Endothelial cell of umbilical vein (primary cell): ENCODE results near the gene FDX1. TPM values are rescaled to one million over a fixed set of nuclear protein-coding genes. Genes with fewer than 3 reads are reported as not detected.
"Not testable (repeated sequence)": the region's sequence is repeated elsewhere in the genome, so short reads cannot be mapped to it uniquely, and the experiment has no call there.

ENCODE experiments used
- BruUV-seq: library from RNA; stranded (reverse); fragments of 400-500 nt; replicated peaks from 2 replicates; lab custom pipeline; 2021; lab: Mats Ljungman, UMichigan
- CTCF ChIA-PET: fragments of 300-600, 350-600 bp; sonication (Branson Sonifier 250); formaldehyde crosslinking; loops from one replicate; lab custom pipeline; 2021; ENCODE audit warnings: antibody characterized with exemption, inconsistent platforms; lab: Charles Lee
- POLR2A ChIA-PET: fragments of 300-600, 350-600 bp; sonication (Branson Sonifier 250); formaldehyde crosslinking; loops from one replicate; lab custom pipeline; 2021; ENCODE audit warnings: antibody characterized with exemption, inconsistent platforms; lab: Charles Lee
- DNase-seq: peaks from one replicate; pipeline ENCODE4 v3.0.0-alpha.2; 2011; ENCODE audit warnings: low read depth, low spot score
- FAIRE-seq: peaks from 2 replicates; lab custom pipeline; 2011; peaks lifted over from hg19 to GRCh38; lab: Jason Lieb, UNC
- H2AFZ ChIP-seq: 2 replicates; pipeline ENCODE4 v1.6.0; 2012; ENCODE audit warnings: low read depth, low read length, control low read depth, inconsistent platforms
- H3K27ac ChIP-seq: 2 replicates; pipeline ENCODE4 v1.5.1; 2011; ENCODE audit warnings: low read depth, mild to moderate bottlenecking, control low read depth, low read length, moderate library complexity; ENCODE audit not compliant: insufficient read depth
- H3K27me3 ChIP-seq, 2 experiments: 2 replicates each; pipeline versions ENCODE4 v1.6.0 to v1.6.1; 2011; ENCODE audit warnings: low read length in 2 of 2, mixed read lengths in 1 of 2; ENCODE audit not compliant: control insufficient read depth in 2 of 2, insufficient read depth in 2 of 2
- H3K36me3 ChIP-seq, 2 experiments: 2 replicates in 1 of 2; 3 replicates in 1 of 2; pipeline ENCODE4 v1.5.1; 2011; ENCODE audit warnings: low read length in 2 of 2, mild to moderate bottlenecking in 1 of 2, moderate library complexity in 1 of 2; ENCODE audit not compliant: control insufficient read depth in 2 of 2, insufficient read depth in 2 of 2; ENCODE audit errors: extremely low read depth in 1 of 2
- H3K4me1 ChIP-seq: 3 replicates; pipeline ENCODE4 v1.5.1; 2011; ENCODE audit warnings: mild to moderate bottlenecking, low read length; ENCODE audit not compliant: control insufficient read depth, insufficient read depth; ENCODE audit errors: extremely low read depth
- H3K4me2 ChIP-seq: 2 replicates; pipeline ENCODE4 v1.6.1; 2011; ENCODE audit warnings: low read length, control low read depth, mixed read lengths; ENCODE audit not compliant: insufficient read depth
- H3K4me3 ChIP-seq, 3 experiments: fragments of 200-600 bp in 1 of 3; sonication (generic), shearing (Covaris generic) in 1 of 3; replicated peaks in 1 of 3; 2 replicates each; pipeline ENCODE4 v1.5.1; 2011 to 2016; ENCODE audit warnings: control low read depth in 3 of 3, low read length in 3 of 3, mild to moderate bottlenecking in 2 of 3, inconsistent platforms in 1 of 3, low read depth in 1 of 3, moderate library complexity in 1 of 3; ENCODE audit not compliant: insufficient read depth in 1 of 3
- H3K79me2 ChIP-seq: 2 replicates; pipeline ENCODE4 v1.6.0; 2012; ENCODE audit warnings: low read length, inconsistent platforms; ENCODE audit not compliant: control insufficient read depth, insufficient read depth
- H3K9ac ChIP-seq: replicated peaks from 2 replicates; pipeline ENCODE3; 2011; ENCODE audit warnings: low read length, control low read depth; ENCODE audit not compliant: insufficient read depth; ENCODE audit errors: extremely low read depth
- H3K9me1 ChIP-seq: replicated peaks from 3 replicates; pipeline ENCODE4 v1.6.0; 2011; ENCODE audit warnings: mild to moderate bottlenecking, low read length; ENCODE audit not compliant: control insufficient read depth, insufficient read depth; ENCODE audit errors: extremely low read depth
- H3K9me3 ChIP-seq: replicated peaks from 2 replicates; pipeline ENCODE4 v1.5.1; 2012; ENCODE audit warnings: low read length, inconsistent platforms; ENCODE audit not compliant: control insufficient read depth, insufficient read depth
- H4K20me1 ChIP-seq: replicated peaks from 2 replicates; pipeline ENCODE3; 2011; ENCODE audit warnings: mild to moderate bottlenecking, low read length; ENCODE audit not compliant: control insufficient read depth, insufficient read depth; ENCODE audit errors: extremely low read depth
- MYC ChIP-seq: IDR thresholded peaks from one replicate; pipeline ENCODE4 v1.6.1; 2011; ENCODE audit warnings: mild to moderate bottlenecking, low read depth, low read length
- POLR2AphosphoS5 ChIP-seq: IDR thresholded peaks from 2 replicates; pipeline ENCODE4 v1.6.1; 2012; ENCODE audit warnings: low read depth, mild to moderate bottlenecking, control low read depth, low read length, moderate library complexity; ENCODE audit not compliant: insufficient read depth
- dilution Hi-C: fragments of 300-500 bp; cut with MboI; formaldehyde crosslinking; loops from one replicate; pipeline ENCODE4 v1.15.0; 2019; ENCODE audit warnings: low sequenced_read_pairs; ENCODE audit not compliant: extremely low pct_ligation_motif_present
- intact Hi-C: fragments of 100-400 bp; cut with micrococcal nuclease; formaldehyde crosslinking; loops from one replicate; pipeline ENCODE4 v1.10.0; 2022
- polyA plus RNA-seq, 4 experiments: library from polyadenylated mRNA; depleted of rRNA in 3 of 4; stranded (reverse) in 3 of 4; unstranded in 1 of 4; fragments of >200 nt; gene quantifications; 2 replicates each; pipeline versions ENCODE4 v1.2.1 to v1.2.3, GENCODE V29; 2011 to 2012; ENCODE audit warnings: missing spikeins in 1 of 4
- total RNA-seq: library from RNA; stranded (reverse); gene quantifications from 2 replicates; pipeline ENCODE4 v1.2.3, GENCODE V29; 2021

FDX1 gene
- total and polyA plus RNA-seq, 2 donors (not counting 3 experiments of a cell fraction or from before 2014, with no cell fraction given), result 4.7 to 11.0 TPM

DNA sequence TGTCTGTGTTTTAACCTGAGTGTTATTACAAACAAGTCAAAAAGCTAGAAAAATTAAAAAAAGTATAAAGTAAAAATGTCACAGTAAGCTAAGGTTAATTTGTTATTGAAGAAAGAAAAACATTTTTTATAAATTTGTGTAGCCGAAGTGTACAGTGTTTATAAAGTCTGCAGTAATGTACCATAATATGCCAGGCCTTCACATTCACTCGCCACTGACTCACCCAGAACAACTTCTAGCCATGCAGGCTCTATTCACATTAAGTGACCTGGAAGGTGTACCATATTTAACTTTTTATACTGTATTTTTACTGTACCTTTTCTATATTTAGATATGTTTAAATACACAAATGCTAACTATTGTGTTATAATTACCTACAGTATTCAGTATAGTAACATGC lies 14.7 kb upstream of the FDX1 start:
- H3K4me1 ChIP-seq, result no peaks in the 10 kb centered on the region
- no TSS peak for BruUV-seq
- CTCF ChIA-PET, result interaction anchor here (0.9 to 1.5 kb wide), 2 partner anchors 9 to 214 kb away, joined by 3 to 5 read pairs; no protein-coding TSS in a partner anchor

DNA sequence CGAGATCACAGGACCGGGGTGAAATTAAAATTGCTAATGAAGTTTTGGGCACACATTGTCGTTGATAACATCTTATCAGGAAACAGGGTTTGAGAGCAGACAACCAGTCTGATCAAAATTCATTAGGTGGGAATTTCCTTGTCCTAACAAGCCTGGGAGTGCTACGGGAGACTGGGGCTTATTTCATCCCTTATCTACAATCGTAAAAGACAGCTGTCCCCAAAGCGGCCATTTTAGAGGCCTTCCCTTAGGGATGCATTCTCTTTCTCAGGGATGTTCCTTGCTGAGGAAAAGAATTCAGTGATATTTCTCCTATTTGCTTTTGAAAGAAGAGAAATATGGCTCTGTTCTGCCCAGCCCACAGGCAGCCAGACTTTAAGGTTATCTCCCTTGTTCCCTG lies 8.1 kb upstream of the FDX1 start:
- H3K4me1 ChIP-seq, H3K79me2 ChIP-seq, CTCF ChIA-PET, H3K36me3 ChIP-seq, H3K9me1 ChIP-seq, BruUV-seq, H3K27ac ChIP-seq, H3K9ac ChIP-seq, H3K27me3 ChIP-seq, dilution Hi-C loops, FAIRE-seq, H4K20me1 ChIP-seq, H3K9me3 ChIP-seq, H2AFZ ChIP-seq, DNase-seq, H3K4me3 ChIP-seq, H3K4me2 ChIP-seq, POLR2A ChIA-PET, intact Hi-C loops: not testable (repeated sequence)

More for the DNA sequence above, 14.7 kb upstream of the FDX1 start:
- H3K27me3 ChIP-seq, result no peaks in the 10 kb centered on the region
- H4K20me1 ChIP-seq, result no peaks in the 10 kb centered on the region
- POLR2A ChIA-PET, result no interaction called here
- H3K9me1 ChIP-seq, result no peaks in the 10 kb centered on the region
- dilution Hi-C loops, result no loop called here
- no peak for TF ChIP-seq POLR2AphosphoS5
- TF ChIP-seq MYC, result no peak
- DNase-seq (no peak), FAIRE-seq (no peak)
- H3K9me3 ChIP-seq, result no peaks in the 10 kb centered on the region
- no peaks in the 10 kb centered on the region for H3K36me3 ChIP-seq
- no peak overlapping the region for H3K27ac ChIP-seq
- H3K4me3 ChIP-seq, result no peak overlapping the region
- H3K79me2 ChIP-seq, result no peaks in the 10 kb centered on the region
- H3K9ac ChIP-seq, result no peak overlapping the region
- intact Hi-C loops, result loop anchor here (2.0 kb wide), 1 partner anchor 16 kb away; no protein-coding TSS in a partner anchor
- no peak overlapping the region for H2AFZ ChIP-seq
- no peak overlapping the region for H3K4me2 ChIP-seq
